IPS DF 6.9 (cell line): ENCODE data around the gene TOMM34.
A peak's percentile ranks its signal among the peaks of the same experiment; 100 is the strongest.

Experiments
- DNase-seq: peaks from one replicate; pipeline ENCODE4 v3.0.0-alpha.2; 2013; ENCODE audit warnings: low read depth, low spot score
- H3K27ac ChIP-seq: one replicate; pipeline ENCODE4 v1.5.1; 2013; ENCODE audit warnings: low read length, control low read depth
- H3K27me3 ChIP-seq: 2 replicates; pipeline ENCODE4 v1.6.1; 2013; ENCODE audit warnings: mild to moderate bottlenecking, low read length; ENCODE audit not compliant: control insufficient read depth, insufficient read depth
- H3K36me3 ChIP-seq: 2 replicates; pipeline ENCODE4 v1.6.1; 2013; ENCODE audit warnings: low read length; ENCODE audit not compliant: control insufficient read depth, insufficient read depth
- H3K4me1 ChIP-seq: 2 replicates; pipeline ENCODE4 v1.6.1; 2013; ENCODE audit warnings: low read length; ENCODE audit not compliant: control insufficient read depth, insufficient read depth
- H3K4me3 ChIP-seq: 2 replicates; pipeline ENCODE4 v1.5.1; 2013; ENCODE audit warnings: mild to moderate bottlenecking, low read length
- H3K9me3 ChIP-seq: 2 replicates; pipeline ENCODE4 v1.6.1; 2013; ENCODE audit warnings: low read length, inconsistent platforms; ENCODE audit not compliant: control insufficient read depth, insufficient read depth
- WGBS: extraction: QIAGEN DNeasy Blood & Tissue Kit; methylation state at CpG from one replicate; pipeline ENCODE4 v1.1.7; 2013; ENCODE audit warnings: mixed read lengths, missing lambda C conversion rate; ENCODE audit not compliant: insufficient read length, insufficient coverage; 5-methylcytosine and 5-hydroxymethylcytosine counted together

The TOMM34 gene

GRCh38 chr20:44962483-44962882 lies 2.3 kb upstream of the TOMM34 start:
- Histone ChIP-seq H3K9me3 (no peaks in the 10 kb centered on the region), H3K27ac (no peak overlapping the region), H3K36me3 (no peaks in the 10 kb centered on the region), H3K4me1 (0 out of 2 replicates have a peak, but pooled peaks cover under 1% of the 10 kb centered on the region), H3K4me3 (no peak overlapping the region), H3K27me3 (no peaks in the 10 kb centered on the region)
- no peak for DNase-seq
- no CpG with 5 or more reads among the region's 3 CpGs for WGBS

GRCh38 chr20:44961870-44962267 lies 1.7 kb upstream of the TOMM34 start:
- WGBS = no CpG with 5 or more reads among the region's 3 CpGs
- H3K27me3 ChIP-seq = no peaks in the 10 kb centered on the region
- no peak overlapping the region for H3K27ac ChIP-seq
- H3K4me1 ChIP-seq = no peaks in the 10 kb centered on the region
- H3K9me3 ChIP-seq = no peaks in the 10 kb centered on the region
- no peak overlapping the region for H3K4me3 ChIP-seq
- H3K36me3 ChIP-seq = no peaks in the 10 kb centered on the region
- DNase-seq = no peak

GRCh38 chr20:44961011-44961869 lies 1.0 kb upstream of the TOMM34 start:
- H3K4me3 ChIP-seq = no peak overlapping the region
- no peaks in the 10 kb centered on the region for H3K27me3 ChIP-seq
- no peaks in the 10 kb centered on the region for H3K4me1 ChIP-seq
- no peaks in the 10 kb centered on the region for H3K9me3 ChIP-seq
- DNase-seq = no peak
- no peak overlapping the region for H3K27ac ChIP-seq
- no CpG with 5 or more reads among the region's 4 CpGs for WGBS
- peaks cover 2% of the 10 kb centered on the region; the same call in 1 of the 2 replicates for H3K36me3 ChIP-seq

DNA sequence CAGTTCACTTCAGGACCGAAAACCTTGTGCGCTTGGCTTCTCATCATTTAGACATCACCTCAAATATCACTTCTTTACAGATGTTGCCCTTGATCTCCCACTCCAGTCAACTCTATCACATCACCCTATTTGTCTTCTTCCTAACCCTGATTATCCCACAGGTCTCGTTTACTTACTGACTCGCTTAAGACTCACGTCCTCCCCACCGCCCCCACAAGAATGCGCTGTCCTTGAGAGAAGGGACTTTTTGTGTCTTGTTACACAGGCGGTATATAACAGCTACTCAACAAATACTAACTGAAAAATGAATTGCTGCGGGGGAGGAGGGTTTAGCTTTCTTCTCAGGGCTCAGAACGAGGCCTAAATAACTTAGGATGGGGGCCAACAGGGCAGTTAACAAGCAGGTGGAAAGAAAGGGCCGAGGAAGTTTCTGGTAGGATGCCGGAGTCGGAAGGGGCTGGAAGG lies 527 bp downstream of the TOMM34 start:
- WGBS = no CpG with 5 or more reads among the region's 13 CpGs
- Histone ChIP-seq H3K27me3 (no peaks in the 10 kb centered on the region), H3K4me3 (peak overlapping the region; percentile 93), H3K9me3 (no peaks in the 10 kb centered on the region), H3K4me1 (no peaks in the 10 kb centered on the region), H3K27ac (no peak overlapping the region), H3K36me3 (peaks cover 9% of the 10 kb centered on the region; the same call in 1 of the 2 replicates)
- no peak for DNase-seq

- Histone ChIP-seq H3K4me3 (peak overlapping the region; percentile 93; the same call in 1 of the 2 replicates), H3K27me3 (no peaks in the 10 kb centered on the region), H3K9me3 (no peaks in the 10 kb centered on the region), H3K4me1 (no peaks in the 10 kb centered on the region), H3K36me3 (peaks cover 12% of the 10 kb centered on the region; the same call in 1 of the 2 replicates), H3K27ac (no peak overlapping the region)
- no peak for DNase-seq
- WGBS = no CpG with 5 or more reads among the region's 8 CpGs
Measured at GRCh38 chr20:44959082-44959637, 1.0 kb downstream of the TOMM34 start.

DNA sequence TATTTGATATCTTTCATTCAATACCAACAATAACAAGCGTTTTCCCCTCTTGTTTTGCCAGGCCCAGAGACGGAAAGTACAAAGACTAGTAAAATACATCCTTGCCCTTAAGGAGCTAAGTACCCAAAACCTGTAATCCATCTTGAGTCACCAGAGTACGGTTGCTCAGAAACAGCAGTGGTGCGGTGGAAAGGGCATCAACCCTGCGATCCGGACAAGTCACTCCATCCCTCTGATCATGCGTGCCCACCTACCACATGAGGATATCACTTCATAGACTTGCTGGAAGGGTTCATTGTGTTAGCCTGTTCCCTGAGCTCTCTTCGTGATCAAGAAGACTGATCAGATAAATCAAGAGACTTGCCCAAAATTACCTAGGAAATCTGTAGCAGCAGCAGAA lies 1.9 kb downstream of the TOMM34 start:
- no peak overlapping the region for H3K4me3 ChIP-seq
- no CpG with 5 or more reads among the region's 8 CpGs for WGBS

DNA sequence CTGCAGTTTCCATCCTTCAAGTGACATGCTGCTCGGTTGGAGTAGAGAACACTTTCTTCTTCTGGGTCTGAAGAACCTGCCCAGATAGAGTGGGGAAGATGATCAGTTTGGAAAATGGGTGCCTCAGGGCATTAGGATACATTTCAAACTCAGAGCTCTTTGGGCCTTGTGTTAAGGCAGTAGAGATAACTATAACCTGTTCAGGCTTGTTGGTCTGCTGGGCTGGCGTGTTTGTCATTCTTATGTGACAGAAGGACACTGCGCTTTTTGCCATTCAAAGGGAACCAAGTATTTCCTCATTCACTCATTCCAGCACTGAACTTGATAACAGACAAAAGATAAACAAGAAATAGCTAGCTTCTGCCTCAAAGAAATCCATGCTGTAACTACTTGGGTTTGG lies 3.8 kb downstream of the TOMM34 start:
- Histone ChIP-seq H3K36me3 (peaks cover 24% of the 10 kb centered on the region), H3K9me3 (no peaks in the 10 kb centered on the region), H3K4me3 (no peak overlapping the region), H3K27ac (no peak overlapping the region), H3K4me1 (no peaks in the 10 kb centered on the region), H3K27me3 (no peaks in the 10 kb centered on the region)
- no CpG with 5 or more reads among the region's 3 CpGs for WGBS
- DNase-seq = no peak

More for the DNA sequence above, 1.9 kb downstream of the TOMM34 start:
- no peaks in the 10 kb centered on the region for H3K27me3 ChIP-seq
- H3K36me3 ChIP-seq = peaks cover 19% of the 10 kb centered on the region
- no peaks in the 10 kb centered on the region for H3K4me1 ChIP-seq
- no peaks in the 10 kb centered on the region for H3K9me3 ChIP-seq
- no peak overlapping the region for H3K27ac ChIP-seq
- no peak for DNase-seq

- H3K27me3 ChIP-seq = no peaks in the 10 kb centered on the region
- no peak overlapping the region for H3K4me3 ChIP-seq
- DNase-seq = no peak
- no peaks in the 10 kb centered on the region for H3K4me1 ChIP-seq
- WGBS = no CpG with 5 or more reads among the region's 4 CpGs
- H3K27ac ChIP-seq = no peak overlapping the region
- H3K36me3 ChIP-seq = peaks cover 31% of the 10 kb centered on the region
- no peaks in the 10 kb centered on the region for H3K9me3 ChIP-seq
Measured at GRCh38 chr20:44955270-44955669, 4.9 kb downstream of the TOMM34 start.

DNA sequence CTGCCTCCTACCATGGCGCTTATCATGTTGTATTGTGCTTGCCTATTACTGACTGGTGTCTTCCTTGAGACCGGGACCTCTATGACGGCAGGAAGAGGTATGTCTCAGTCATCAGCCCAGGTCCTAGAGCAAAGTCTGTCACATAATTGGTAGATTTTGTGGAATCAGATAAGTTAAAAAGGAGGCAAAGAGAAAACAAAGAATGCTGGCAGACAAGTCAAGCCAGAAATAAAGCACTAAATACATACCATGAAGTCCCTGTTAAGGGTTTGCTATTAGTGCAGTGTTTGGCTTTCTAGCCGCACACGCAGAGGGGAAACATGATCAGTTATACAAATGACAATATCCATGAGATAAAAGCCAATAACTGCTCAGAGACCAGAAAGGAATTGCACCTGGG lies 6.0 kb downstream of the TOMM34 start:
- DNase-seq = no peak
- H3K4me1 ChIP-seq = no peaks in the 10 kb centered on the region
- no peaks in the 10 kb centered on the region for H3K9me3 ChIP-seq
- H3K4me3 ChIP-seq = no peak overlapping the region
- no CpG with 5 or more reads among the region's 5 CpGs for WGBS
- no peaks in the 10 kb centered on the region for H3K27me3 ChIP-seq
- peaks cover 31% of the 10 kb centered on the region for H3K36me3 ChIP-seq
- no peak overlapping the region for H3K27ac ChIP-seq

- no CpG with 5 or more reads among the region's 1 CpG for WGBS
- H3K9me3 ChIP-seq = no peaks in the 10 kb centered on the region
- no peak overlapping the region for H3K4me3 ChIP-seq
- no peak overlapping the region for H3K27ac ChIP-seq
- H3K36me3 ChIP-seq = peaks cover 35% of the 10 kb centered on the region
- DNase-seq = no peak
- no peaks in the 10 kb centered on the region for H3K27me3 ChIP-seq
- no peaks in the 10 kb centered on the region for H3K4me1 ChIP-seq
Measured at GRCh38 chr20:44952731-44953130, 7.5 kb downstream of the TOMM34 start.
